HG02678 (cell line): ENCODE data around the gene OSBPL8.
"Not testable (repeated sequence)": the region's sequence is repeated elsewhere in the genome, so short reads cannot be mapped to it uniquely, and the experiment has no call there.

Experiments used
- ATAC-seq: cut with Tn5 transposase; IDR thresholded peaks from one replicate; pipeline ENCODE4 v1.9.1; 2021; ENCODE audit warnings: mild to moderate bottlenecking, moderate library complexity; ENCODE audit not compliant: unreplicated experiment

Gene OSBPL8

DNA sequence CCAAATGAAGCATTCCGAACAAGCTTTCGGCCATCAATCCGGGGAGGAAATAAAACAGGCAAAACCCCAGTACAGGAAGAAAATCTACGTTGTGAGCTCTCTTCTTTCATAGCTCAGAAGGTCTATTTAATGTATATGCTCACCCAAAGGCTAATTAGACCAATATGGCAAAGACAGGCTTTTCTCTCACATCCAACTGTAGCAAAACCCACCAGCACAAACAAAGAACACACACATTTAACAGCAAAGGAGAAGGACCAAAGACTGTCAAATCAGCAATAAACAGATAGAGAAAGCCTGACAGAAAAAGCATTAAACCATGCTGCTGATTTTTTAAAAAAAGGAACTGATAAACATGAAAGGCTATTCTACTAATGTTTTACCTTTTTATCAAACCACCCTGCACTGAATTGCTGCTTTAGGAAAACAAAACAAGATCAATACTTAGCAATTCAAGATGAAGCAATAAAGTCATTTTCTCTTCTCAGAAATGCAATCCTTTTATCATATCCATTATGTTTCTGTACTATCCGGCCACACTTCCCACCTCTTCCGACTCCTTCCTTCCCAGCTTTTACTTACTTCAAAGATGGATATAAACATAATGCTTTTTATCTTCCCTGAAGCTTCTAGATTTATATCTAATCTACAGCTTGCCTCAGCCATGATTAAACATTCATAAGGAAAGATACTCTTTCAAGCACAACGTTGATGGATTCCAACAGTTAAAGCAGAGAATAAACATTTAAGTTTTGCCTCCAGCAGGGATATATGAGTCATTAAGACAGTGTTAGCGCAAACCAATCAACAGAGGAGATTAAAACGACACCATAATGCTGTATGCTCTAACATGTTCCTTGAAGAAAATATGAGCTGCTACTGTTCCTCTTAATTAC is 136.8 kb downstream of the OSBPL8 start:
- no peak for ATAC-seq

DNA sequence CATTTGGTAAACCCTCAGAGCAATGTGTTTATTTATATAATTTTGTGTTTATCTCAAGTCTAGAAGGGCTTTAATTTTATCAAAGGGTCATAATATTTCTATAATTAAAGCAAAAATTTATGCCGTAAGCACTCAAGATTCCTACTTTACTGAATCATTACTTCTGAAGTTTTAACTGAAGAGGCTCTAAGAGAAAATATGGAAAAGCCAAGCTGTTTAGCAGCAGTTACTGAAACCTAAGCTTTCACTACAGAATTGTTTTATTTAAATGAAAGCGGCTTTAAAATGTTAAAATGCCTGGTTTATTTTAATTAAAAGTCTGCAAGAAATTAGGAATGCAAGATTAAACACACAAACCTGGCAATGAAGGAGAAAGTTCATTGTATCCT is 137.4 kb downstream of the OSBPL8 start:
- ATAC-seq, result no peak

DNA sequence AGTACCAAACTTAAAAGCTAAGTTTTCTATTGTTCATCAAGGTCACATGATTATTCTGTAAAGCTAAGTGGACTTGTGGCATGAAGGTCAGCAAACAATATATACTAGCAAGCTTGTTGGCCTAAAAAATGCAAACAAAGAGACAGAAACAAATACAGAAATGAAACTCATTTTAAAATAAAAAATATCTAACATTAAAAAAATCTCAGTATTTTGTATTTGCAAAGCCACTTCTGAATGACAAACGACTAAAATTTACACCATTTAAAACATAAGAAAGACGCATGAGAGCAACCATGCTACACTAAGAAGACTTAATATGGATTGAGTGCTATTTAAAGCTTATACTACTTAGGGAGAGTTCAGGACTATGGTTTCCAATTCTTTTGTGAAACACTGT is 138.5 kb downstream of the OSBPL8 start:
- no peak for ATAC-seq

DNA sequence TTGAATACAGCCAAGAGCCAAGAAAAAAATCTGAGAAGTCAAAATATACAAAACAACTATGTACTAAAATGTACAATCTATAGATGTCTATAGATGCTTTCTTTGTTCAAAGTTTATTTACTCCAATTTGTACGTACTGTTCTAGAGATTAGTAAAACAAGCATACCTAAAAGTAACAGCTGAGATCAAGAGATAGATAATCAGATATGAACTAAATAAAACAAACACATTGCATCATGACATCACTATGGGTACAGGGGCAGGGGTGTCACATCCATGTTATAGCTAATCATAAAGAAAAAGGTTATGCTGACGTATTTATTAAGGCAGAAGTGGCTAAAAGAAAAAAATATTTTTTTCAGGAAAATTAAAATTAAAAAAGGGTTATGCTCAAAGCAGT is 139.3 kb downstream of the OSBPL8 start:
- ATAC-seq, result no peak

DNA sequence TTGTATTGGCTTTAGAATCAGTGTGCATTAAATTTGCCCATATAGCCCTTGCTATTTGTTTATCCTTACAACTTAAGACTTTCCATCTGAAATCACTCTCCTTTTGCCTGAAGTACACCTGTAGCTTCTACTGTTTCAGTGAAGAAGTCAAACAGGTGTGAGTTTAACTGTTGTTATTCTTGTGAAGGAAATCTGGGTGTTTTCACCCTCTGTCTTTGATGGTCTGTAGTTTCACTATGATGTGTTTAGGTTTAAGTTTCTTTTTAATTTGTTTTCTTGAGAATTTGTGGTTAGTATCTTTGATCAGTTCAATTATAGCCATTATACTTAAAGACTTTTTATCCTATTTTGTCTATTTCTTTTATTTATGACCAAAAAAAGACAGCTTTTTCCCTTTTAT is 142.5 kb downstream of the OSBPL8 start:
- ATAC-seq, result peak; percentile 95

DNA sequence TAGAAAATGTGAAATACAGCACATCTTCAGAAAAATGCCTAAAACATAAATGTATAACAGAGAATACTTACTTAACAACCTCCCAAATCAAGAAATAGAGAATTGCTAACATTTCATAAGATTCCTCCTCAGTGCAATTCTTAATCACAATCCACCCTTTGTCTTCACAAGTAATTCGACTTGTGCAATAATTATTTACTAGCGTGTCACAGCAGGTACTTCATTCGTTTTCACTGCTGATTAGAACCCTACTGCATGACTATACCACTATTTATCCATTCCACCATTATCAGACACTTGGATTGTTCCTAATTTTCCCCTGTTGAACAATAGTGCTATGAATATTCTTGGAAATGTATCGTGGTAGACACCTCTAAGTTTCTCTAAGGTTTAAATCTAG is 146.4 kb downstream of the OSBPL8 start:
- ATAC-seq, result no peak

DNA sequence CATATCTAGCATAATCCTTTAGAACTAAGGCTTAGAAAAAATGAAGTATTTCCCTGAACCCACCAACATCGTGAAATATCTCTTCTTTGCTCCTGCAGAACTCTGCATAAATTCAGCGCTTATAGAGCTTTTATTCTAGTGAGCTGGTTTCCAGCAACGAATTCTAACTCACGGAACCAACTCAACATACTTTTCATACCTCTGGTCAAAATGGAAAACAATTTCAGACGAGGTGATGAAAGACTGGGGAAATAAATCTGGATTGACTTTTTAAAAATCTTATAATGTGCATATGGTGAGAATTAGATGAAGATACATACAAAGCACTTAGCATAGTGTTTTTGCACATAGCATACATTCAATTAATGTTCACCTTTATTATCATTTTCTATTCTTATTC is 148.8 kb downstream of the OSBPL8 start:
- ATAC-seq, result no peak

DNA sequence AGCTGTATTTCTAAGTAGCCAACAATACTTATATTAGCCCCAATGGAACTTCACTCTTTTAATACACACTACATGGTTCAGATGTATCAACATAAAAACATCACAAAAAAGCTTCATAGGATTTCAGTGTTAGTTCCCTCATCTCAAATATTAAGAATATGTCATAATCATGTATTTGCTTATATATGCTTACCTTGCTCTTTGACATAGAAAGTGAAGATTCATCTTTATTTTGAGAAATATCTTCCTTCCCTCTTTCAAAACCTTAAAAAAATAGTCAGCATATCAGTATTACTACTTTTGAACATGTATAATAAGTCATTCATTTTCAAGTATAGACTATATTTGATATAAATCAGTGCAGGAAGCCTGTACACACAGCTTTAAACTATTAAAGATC is 149.2 kb downstream of the OSBPL8 start:
- ATAC-seq, result no peak

DNA sequence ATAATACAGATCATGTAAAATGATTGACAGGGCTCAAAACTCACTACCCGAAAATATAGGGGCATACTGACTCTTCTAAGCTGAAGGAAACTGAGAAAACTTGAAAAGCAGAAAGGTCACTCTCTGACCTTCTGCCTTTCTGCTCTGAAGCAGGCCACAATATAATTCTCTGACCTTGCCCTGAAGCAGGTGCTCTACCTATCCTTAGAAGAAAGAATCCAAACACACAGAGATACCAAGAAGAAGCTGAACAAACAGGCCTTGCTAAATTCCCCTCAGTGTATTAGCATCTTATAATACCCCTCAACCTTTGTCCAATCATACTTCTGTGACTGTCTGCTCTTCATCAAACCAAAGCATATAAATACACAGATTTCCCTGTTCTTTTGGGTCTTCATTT is 150.5 kb downstream of the OSBPL8 start:
- no peak for ATAC-seq

DNA sequence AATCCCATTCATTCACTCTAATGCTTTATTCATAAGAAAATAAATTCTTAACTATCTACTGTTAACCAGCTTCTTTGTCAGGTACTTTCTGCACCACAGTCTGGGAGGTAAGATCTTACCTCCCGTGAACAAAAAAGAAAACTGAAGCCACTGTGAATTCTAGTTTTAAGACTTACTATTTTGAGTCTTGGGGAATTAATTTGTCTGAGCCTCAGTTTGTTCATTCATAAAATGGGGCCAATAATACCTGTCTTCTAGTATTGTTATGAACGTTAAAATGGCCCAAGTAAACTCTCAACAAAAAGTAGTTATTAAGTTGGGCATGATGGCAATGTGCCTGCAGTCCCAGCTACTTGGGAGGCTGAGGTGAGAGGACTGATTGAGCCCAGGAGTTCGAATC is 151.9 kb downstream of the OSBPL8 start:
- ATAC-seq, result no peak

DNA sequence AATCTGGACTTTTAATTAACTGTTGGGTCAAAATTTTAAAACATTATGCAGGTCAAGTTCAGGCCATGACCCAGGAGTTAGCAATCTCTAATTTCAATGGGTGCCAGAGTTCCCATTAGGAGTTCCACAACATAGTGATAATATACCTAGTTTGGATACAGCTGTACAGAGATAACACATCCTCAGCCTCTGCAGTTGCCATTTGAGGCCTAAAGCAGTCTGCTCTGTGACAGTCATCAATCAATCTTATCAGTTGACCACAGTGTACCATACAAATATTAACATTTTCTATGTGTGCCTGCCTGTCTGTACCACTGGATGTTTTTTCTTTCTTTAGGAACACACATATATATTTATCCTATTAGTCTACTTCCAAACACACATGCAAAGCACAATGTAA is 157.3 kb downstream of the OSBPL8 start:
- ATAC-seq, result no peak

DNA sequence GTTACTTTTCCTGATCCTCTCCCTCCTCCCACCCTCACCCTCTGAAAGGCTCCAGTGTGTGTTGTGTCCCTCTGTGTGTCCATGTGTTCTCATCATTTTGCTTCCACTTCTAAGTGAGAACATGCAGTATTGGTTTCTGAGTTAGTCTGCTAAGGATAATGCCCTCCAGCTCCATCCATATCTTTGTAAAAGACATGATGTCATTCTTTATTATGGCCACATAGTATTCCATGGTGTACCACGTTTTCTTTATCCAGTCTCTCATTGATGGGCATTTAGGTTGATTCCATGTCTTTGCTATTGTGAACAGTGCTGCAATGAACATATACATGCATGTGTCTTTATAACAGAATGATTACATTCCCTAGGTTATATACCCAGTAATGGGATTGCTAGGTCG is 159.4 kb downstream of the OSBPL8 start:
- no peak for ATAC-seq

DNA sequence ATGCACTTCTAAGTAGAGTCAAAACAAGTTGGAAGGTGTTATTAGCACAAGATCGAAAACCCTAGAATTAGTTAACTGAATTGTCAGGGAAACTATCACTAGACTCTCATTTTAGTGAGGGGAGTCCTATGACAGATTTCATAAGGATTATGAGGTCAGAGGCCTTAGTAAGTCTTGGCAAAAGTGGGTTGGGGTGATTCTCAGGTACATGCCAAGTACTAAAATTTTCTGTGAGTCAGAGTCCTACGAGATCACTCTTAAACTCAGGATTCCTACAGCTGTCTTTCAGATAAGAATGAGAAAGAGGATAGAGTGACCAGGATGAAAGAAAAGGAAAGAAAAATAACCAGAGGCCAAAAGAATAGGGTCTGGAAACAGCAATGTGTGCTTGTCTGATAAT is 160.5 kb downstream of the OSBPL8 start:
- ATAC-seq, result no peak

DNA sequence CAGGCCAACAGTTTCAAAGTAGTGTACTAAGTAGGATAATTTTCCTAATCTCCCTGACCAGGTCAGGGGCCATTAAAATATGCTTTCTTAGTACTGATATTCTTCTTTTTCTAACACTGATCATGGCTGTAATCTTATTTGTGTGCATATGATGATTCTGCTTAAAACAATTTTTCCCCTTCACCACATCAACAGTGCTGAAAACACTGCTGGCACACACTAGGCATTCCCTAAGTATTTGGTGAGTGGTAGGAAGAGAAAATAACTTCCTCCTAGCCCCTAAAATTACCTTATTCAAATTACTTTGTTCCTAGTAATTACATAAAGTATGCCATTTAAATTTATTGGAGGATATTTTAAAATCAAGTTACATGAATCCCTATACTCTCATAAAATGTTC is 161.5 kb downstream of the OSBPL8 start:
- ATAC-seq, result no peak

DNA sequence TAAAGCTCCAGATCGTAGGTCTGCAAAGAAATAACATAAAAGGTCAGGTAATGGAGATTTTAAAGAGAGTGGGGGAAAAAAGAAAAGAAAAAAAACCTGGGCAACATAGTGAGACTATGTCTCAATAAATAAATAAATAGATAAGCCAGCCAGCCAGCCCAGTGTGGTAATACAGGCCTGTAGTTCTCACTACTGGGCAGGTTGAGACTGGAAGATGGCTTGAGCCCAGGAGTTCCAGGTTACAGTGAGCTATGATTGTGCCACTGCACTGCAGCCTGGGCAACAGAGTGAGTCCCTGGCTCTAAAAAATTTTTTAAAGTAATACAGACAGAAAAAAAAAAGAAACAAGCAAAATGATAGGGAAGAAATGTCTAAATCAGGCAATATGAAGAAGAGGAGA is 168.1 kb downstream of the OSBPL8 start:
- ATAC-seq, result no peak

DNA sequence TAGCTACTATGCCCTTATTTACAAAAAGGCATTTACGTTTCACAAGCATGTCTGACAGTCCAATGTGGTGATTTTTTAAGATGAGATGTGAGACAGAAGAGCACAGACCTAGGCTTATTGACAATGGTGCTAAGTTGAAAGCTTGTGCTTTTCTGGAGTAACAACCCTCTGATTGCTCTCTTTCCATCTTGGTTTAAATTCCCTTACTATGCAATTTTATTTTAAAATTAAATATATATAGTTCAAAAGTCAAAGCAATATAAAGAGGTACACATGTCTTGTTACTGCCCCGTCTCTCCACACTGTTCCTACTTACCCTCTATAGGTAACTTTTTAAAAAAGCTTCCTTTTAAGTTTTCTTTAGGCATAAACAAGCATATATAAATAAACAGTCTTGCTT is 172.0 kb downstream of the OSBPL8 start:
- ATAC-seq, result no peak

DNA sequence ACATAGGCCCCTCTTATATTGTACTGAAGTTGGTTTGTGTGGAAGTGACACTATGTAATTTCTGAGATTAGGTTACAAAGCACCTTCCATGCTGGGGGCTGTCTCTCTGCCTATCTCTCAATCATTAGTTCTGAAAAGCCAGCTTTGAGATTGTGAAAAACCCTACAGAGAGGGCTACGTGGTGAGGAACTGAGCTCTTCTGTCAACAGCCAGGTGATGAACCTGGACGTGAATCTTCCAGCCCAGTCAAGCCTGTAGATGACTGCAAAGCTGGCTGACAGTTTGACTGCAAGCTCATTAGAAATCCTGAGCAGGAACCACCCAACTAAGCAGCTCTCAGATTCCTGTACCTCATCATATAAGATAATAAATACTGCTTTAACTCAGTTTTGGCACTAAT is 175.0 kb downstream of the OSBPL8 start:
- no peak for ATAC-seq

DNA sequence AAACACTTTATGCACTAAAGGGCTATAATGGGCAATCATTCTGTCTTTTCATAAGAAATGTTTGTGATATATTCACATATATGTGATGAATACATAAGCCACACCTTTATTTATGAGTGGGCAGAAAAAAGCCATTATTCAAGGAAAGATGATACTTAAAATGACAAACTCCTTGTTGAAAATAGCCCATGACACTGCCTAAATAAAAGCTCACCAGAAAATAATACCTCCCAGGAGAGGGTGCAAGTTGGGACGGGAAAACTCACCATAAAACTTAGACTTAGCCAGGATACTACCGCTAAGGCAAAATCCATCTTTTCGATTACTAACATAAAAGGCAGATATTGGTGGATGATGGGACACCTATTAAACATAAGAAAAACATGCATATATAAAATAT is 175.6 kb downstream of the OSBPL8 start:
- no peak for ATAC-seq

DNA sequence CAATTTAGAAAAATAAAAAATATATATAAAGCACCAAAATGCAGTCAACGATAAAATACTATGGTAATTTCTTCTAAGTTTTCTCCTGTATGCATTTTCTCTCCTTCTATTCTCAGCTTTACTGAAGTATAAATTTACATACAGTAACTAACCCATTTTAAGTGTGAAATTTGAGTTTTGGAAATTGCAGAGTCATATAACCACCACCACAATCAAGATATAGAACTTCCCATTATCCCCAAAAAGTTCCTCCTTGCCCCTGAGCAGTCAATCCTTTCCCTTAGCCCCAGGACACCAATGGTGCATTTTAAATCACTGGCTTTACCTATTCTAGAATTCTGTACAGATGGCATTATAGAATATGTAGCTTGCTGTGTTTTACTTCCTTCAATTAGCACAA is 180.3 kb downstream of the OSBPL8 start:
- no peak for ATAC-seq

DNA sequence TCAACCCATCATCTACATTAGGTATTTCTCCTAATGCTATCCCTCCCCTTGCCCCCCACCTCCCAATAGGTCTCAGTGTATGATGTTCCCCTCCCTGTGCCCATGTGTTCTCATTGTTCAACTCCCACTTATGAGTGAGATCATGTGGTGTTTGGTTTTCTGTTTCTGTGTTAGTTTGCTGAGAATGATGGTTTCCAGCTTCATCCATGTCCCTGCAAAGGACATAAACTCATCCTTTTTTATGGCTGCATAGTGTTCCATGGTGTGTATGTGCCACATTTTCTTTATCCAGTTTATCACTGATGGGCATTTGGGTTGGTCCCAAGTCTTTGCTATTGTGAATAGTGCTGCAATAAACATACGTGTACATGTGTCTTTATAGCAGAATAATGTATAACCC is 182.7 kb downstream of the OSBPL8 start:
- not testable (repeated sequence) for ATAC-seq

DNA sequence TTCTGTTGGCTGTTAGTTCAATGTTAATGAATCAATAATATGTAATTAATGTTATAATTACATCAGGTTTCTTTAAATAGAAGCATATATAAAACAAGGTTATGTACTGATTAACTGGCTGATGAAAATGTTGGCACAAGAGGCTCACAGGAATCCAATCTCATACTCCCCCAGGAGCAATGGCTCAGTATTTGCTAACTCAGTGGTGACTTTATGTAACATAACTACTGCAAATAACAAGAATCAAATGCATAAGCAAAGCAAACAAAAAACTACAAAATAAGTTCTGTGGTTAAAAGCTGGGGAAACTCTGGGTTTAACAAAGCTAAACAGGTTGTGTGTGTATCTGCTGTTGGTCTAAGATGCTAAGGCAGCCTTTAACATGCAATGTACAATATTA is 183.6 kb downstream of the OSBPL8 start:
- no peak for ATAC-seq

DNA sequence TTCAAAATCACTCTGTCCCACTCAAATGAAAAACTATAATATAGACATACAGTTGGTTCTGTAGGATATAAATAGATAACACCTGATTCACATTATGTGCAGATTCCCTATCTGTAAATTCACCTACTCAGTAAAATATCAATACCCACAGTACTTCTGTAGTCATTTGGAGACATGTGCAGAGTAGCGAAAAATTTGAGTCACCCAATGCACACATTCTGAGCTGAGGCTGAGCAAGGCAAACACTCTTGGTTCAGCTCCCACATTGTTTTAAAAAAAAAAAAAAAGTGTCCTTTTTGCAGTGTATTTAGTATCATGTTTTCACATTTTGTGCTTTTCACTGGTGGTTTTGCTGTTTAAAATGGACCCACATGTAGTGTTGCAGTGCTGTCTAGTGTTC is 184.1 kb downstream of the OSBPL8 start:
- ATAC-seq, result no peak

DNA sequence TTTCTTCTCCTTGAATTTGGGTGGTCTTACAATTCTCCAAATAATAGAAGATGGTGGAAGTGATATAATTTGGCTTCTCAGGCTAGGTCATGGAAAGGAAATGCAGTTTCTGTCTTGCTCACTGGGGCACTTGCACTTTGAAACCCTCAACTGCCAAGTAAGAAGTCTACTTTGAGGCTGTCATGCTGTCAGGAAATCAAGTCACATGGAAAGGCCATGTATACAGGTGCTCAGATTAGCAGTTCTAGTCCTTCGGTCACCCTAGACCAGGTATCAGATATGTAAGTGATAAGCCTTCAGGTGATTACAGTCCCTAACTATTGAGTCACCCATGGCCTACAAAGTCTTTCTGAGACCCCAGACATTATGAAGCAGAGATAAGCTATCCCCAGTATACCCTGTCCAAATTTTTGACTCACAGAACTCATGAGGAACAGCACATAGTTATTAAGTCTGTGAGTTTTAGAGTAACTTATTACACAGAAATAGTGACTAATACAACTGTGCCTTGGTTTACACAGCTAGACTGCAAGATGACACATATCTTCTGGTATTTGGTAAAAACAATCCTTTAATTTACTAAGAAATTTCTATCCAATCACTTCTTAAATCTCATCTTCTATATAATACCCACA is 185.1 kb downstream of the OSBPL8 start:
- no peak for ATAC-seq
